Keratinocyte (primary cell): ENCODE measurements around the gene DEDD. TPM values are rescaled to one million over a fixed set of nuclear protein-coding genes. Genes with fewer than 3 reads are reported as not detected.
A peak's percentile ranks its signal among the peaks of the same experiment; 100 is the strongest.

Experiments used
- DNase-seq: peaks from one replicate; pipeline ENCODE4 v3.0.0-alpha.2; 2011; ENCODE audit warnings: low read depth, missing footprints, low spot score
- FAIRE-seq: peaks from 2 replicates; lab custom pipeline; 2011; peaks lifted over from hg19 to GRCh38; lab: Jason Lieb, UNC
- H2AFZ ChIP-seq: 2 replicates; pipeline ENCODE4 v1.6.0; 2012; ENCODE audit warnings: low read length, control low read depth, inconsistent platforms; ENCODE audit not compliant: control insufficient read depth
- H3K27ac ChIP-seq: 2 replicates; pipeline ENCODE4 v1.5.1; 2011; ENCODE audit warnings: low read length; ENCODE audit not compliant: control insufficient read depth, insufficient read depth
- H3K27me3 ChIP-seq: 3 replicates; pipeline ENCODE4 v1.6.0; 2011; ENCODE audit warnings: low read length; ENCODE audit not compliant: control insufficient read depth, insufficient read depth; ENCODE audit errors: extremely low read depth
- H3K36me3 ChIP-seq, 2 experiments: 2 replicates in 1 of 2; 3 replicates in 1 of 2; pipeline ENCODE4 v1.5.1; 2011; ENCODE audit warnings: low read length in 2 of 2, mild to moderate bottlenecking in 1 of 2; ENCODE audit not compliant: control insufficient read depth in 2 of 2, insufficient read depth in 2 of 2; ENCODE audit errors: extremely low read depth in 1 of 2
- H3K4me1 ChIP-seq: 3 replicates; pipeline ENCODE4 v1.5.1; 2011; ENCODE audit warnings: low read length; ENCODE audit not compliant: control insufficient read depth, insufficient read depth; ENCODE audit errors: extremely low read depth
- H3K4me2 ChIP-seq: 3 replicates; pipeline ENCODE4 v1.6.0; 2011; ENCODE audit warnings: low read depth, low read length; ENCODE audit not compliant: control insufficient read depth, insufficient read depth; ENCODE audit errors: extremely low read depth
- H3K4me3 ChIP-seq, 3 experiments: fragments of 200-600 bp in 1 of 3; sonication (generic) in 1 of 3; 2 replicates in 2 of 3; 3 replicates in 1 of 3; pipeline ENCODE4 v1.5.1; 2011 to 2016; ENCODE audit warnings: low read length in 3 of 3, mild to moderate bottlenecking in 3 of 3, control low read depth in 2 of 3, inconsistent platforms in 1 of 3, low read depth in 1 of 3, mixed read lengths in 1 of 3, mixed run types in 1 of 3, moderate library complexity in 1 of 3; ENCODE audit not compliant: control insufficient read depth in 2 of 3, insufficient read depth in 2 of 3; ENCODE audit errors: extremely low read depth in 1 of 3
- H3K79me2 ChIP-seq: 2 replicates; pipeline ENCODE4 v1.6.0; 2012; ENCODE audit warnings: low read length; ENCODE audit not compliant: control insufficient read depth, insufficient read depth
- H3K9ac ChIP-seq: 3 replicates; pipeline ENCODE4 v1.6.0; 2011; ENCODE audit warnings: low read length; ENCODE audit not compliant: control insufficient read depth, insufficient read depth; ENCODE audit errors: extremely low read depth
- H3K9me1 ChIP-seq: 3 replicates; pipeline ENCODE4 v1.6.0; 2011; ENCODE audit warnings: low read length; ENCODE audit not compliant: control insufficient read depth, insufficient read depth; ENCODE audit errors: extremely low read depth
- H3K9me3 ChIP-seq: 2 replicates; pipeline ENCODE4 v1.5.1; 2012; ENCODE audit warnings: low read depth, low read length; ENCODE audit not compliant: control insufficient read depth
- H4K20me1 ChIP-seq: 3 replicates; pipeline ENCODE4 v1.6.0; 2011; ENCODE audit warnings: low read length; ENCODE audit not compliant: control insufficient read depth, insufficient read depth; ENCODE audit errors: extremely low read depth
- EZH2 ChIP-seq: IDR thresholded peaks from one replicate; pipeline ENCODE4 v1.6.1; 2012; ENCODE audit warnings: inconsistent platforms, mild to moderate bottlenecking, low read length, moderate library complexity
- dilution Hi-C: fragments of 300-500 bp; cut with MboI; formaldehyde crosslinking; loops from one replicate; pipeline ENCODE4 v1.7.0; 2020; ENCODE audit warnings: low sequenced_read_pairs; ENCODE audit not compliant: extremely low pct_ligation_motif_present
- polyA plus RNA-seq, 5 experiments: library from polyadenylated mRNA; depleted of rRNA in 3 of 5; stranded (reverse) in 3 of 5; stranded (forward) in 1 of 5; unstranded in 1 of 5; fragments of >200 nt; gene quantifications; 1 replicate in 1 of 5; 2 replicates in 3 of 5; 3 replicates in 1 of 5; pipeline versions ENCODE4 v1.2.1 to v1.2.3, GENCODE V29; 2011 to 2012; ENCODE audit warnings: missing spikeins in 2 of 5, low read depth in 1 of 5, low replicate concordance in 1 of 5
- TF ChIP-seq, protein P1 (sequence below), 3 experiments: IDR thresholded peaks in 1 of 3; conservative IDR thresholded peaks in 1 of 3; optimal IDR thresholded peaks in 1 of 3; 2 replicates in 2 of 3; 3 replicates in 1 of 3; pipeline versions ENCODE3 to v1.5.1; 2011; ENCODE audit warnings: low read length in 3 of 3, mild to moderate bottlenecking in 3 of 3, moderate library complexity in 2 of 3, control low read depth in 1 of 3, inconsistent platforms in 1 of 3; ENCODE audit not compliant: insufficient read depth in 2 of 3; ENCODE audit errors: extremely low read depth in 1 of 3

Gene DEDD
- polyA plus RNA-seq, 1 donor (not counting 4 experiments of a cell fraction or from before 2014, with no cell fraction given), result 33.0 TPM

DNA sequence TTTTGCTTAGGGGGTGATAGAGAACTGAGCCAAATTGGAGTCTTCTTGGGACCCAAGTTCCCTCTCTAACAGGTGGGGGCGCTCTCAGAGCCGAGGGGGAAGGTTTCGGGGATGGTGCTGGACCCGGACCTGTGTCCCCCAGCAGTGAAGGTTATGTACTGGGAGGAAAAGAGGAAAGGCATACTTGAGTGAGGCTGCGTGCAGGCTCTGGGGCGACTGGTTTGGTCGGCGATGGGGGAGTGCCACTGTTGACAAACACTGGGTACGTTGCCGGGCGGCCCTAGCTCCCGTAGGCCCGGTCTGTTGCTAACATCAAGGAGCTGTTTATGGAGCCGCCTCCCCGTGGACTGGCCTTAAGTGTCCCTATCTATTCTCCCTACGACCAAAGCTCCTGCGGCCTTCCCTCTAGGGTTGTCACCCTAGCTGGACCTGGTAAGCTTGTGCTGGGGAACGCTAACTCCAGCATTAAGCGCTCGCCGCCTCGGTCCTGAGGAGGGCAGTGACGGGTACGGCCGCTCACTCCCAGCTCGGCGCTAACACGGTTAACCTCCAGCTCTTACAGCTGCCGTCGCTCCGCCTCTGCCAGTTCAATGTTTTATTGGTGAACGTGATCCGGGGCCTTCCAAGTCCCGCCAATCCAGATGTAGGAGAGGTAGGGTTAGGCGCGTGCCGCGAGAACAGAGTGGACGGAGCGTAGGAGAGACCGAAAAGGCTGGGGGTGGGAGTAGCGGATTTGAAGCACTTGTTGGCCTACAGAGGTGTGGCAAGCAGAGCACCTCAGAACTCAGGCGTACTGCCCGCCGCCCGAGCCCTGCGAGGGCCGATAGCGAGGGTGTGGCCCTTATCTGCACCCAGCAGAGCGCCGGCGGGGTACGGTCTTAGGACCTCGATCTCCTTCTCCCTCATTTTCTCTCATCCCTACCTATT is 33.5 kb upstream of the DEDD start, which contains the start of gene PPOX:
Gene PPOX (plus strand): TSS at position 685 of the 927 bp plus-strand sequence. CDS start 422 bp downstream, outside the sequence.
- Histone ChIP-seq H2AFZ (peak within 1 kb of the TSS; percentile 92), H3K4me1 (peaks cover 16% of the 10 kb centered on the region), H3K9me3 (no peaks in the 10 kb centered on the region), H4K20me1 (no peaks in the 10 kb centered on the region), H3K27ac (peak within 1 kb of the TSS; percentile 93), H3K9me1 (no peaks in the 10 kb centered on the region), H3K4me3 (peak within 1 kb of the TSS; percentile 68 to 93 (median 89)), H3K36me3 (peaks cover 15 to 37% of the 10 kb centered on the region in 2 experiments), H3K4me2 (peak within 1 kb of the TSS; percentile 97), H3K9ac (peak within 1 kb of the TSS; percentile 89), H3K79me2 (peaks cover 4% of the 10 kb centered on the region), H3K27me3 (no peaks in the 10 kb centered on the region)
- DNase-seq, result peak; percentile 86
- dilution Hi-C loops, result no loop called here
- FAIRE-seq, result peak; percentile 83
- TF ChIP-seq EZH2, result no peak
- TF ChIP-seq, protein P1, sequence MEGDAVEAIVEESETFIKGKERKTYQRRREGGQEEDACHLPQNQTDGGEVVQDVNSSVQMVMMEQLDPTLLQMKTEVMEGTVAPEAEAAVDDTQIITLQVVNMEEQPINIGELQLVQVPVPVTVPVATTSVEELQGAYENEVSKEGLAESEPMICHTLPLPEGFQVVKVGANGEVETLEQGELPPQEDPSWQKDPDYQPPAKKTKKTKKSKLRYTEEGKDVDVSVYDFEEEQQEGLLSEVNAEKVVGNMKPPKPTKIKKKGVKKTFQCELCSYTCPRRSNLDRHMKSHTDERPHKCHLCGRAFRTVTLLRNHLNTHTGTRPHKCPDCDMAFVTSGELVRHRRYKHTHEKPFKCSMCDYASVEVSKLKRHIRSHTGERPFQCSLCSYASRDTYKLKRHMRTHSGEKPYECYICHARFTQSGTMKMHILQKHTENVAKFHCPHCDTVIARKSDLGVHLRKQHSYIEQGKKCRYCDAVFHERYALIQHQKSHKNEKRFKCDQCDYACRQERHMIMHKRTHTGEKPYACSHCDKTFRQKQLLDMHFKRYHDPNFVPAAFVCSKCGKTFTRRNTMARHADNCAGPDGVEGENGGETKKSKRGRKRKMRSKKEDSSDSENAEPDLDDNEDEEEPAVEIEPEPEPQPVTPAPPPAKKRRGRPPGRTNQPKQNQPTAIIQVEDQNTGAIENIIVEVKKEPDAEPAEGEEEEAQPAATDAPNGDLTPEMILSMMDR (optimal IDR thresholded peaks at IDR 0.05 in 1 of 3, IDR thresholded peaks at IDR 0.05 in 1 of 3, conservative IDR thresholded peaks at IDR 0.05 in 1 of 3; ENCODE audit: extremely low read depth in 1 of 3, insufficient read depth in 2 of 3, low read length in 3 of 3), result peak; percentile 40 to 52 (median 43)

DNA sequence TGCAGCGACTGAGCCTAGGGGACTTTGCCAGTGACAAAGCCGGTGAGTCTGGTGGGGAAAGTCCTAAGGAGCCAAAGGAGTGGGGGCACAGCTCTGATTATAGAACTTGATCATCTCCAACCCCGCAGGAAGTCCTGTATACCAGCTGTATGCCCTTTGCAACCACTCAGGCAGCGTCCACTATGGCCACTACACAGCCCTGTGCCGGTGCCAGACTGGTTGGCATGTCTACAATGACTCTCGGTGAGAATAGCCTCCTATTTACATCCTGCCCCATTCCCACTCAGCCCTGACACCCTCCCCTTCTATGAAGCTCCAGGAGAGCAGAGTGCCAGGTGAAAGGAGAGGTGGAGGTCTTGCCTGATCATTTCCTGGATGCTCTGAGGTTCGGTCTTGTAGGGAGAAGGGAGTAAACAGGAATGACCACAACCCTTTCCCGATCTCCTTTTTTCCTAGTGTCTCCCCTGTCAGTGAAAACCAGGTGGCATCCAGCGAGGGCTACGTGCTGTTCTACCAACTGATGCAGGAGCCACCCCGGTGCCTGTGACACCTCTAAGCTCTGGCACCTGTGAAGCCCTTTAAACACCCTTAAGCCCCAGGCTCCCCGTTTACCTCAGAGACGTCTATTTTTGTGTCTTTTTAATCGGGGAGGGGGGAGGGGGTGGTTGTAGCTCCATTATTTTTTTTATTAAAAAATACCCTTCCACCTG is 32.6 kb upstream of the DEDD start:
- H3K79me2 ChIP-seq, result peaks cover 11% of the 10 kb centered on the region
- peak overlapping the region; percentile 89 for H3K9ac ChIP-seq
- no peak overlapping the region for H2AFZ ChIP-seq
- H3K4me2 ChIP-seq, result peak overlapping the region; percentile 97
- FAIRE-seq, result no peak
- DNase-seq, result no peak
- dilution Hi-C loops, result no loop called here
- H4K20me1 ChIP-seq, result no peaks in the 10 kb centered on the region
- H3K9me3 ChIP-seq, result no peaks in the 10 kb centered on the region
- H3K4me3 ChIP-seq, result peak overlapping the region in 2 of 3 experiments; percentile 89 to 93
- H3K27ac ChIP-seq, result peak overlapping the region; percentile 93
- TF ChIP-seq EZH2, result no peak
- TF ChIP-seq, protein P1 (optimal IDR thresholded peaks at IDR 0.05 in 1 of 3, IDR thresholded peaks at IDR 0.05 in 1 of 3, conservative IDR thresholded peaks at IDR 0.05 in 1 of 3; ENCODE audit: extremely low read depth in 1 of 3, insufficient read depth in 2 of 3, low read length in 3 of 3), result no peak
- H3K27me3 ChIP-seq, result no peaks in the 10 kb centered on the region
- H3K9me1 ChIP-seq, result no peaks in the 10 kb centered on the region
- H3K36me3 ChIP-seq, result peaks cover 12 to 32% of the 10 kb centered on the region in 2 experiments
- H3K4me1 ChIP-seq, result peaks cover 19% of the 10 kb centered on the region
